Mucosa of descending colon (tissue), 3 donors: Measurements from ENCODE around the gene KRT74. TPM values are rescaled to one million over a fixed set of nuclear protein-coding genes. Genes with fewer than 3 reads are reported as not detected.

Experiments
- ATAC-seq: fragments of 200-7000 bp; cut with Tn5 transposase; one replicate; pipeline ENCODE4 v1.9.1; 2020; ENCODE audit warnings: mild to moderate bottlenecking, moderate library complexity
- DNase-seq, 3 donors: peaks; one replicate each; pipeline ENCODE4 v3.0.0-alpha.2; 2020
- H3K36me3 ChIP-seq: fragments of 200-600 bp; one replicate; pipeline ENCODE4 v1.8.0; 2021; ENCODE audit warnings: low read depth, mild to moderate bottlenecking
- H3K4me1 ChIP-seq: fragments of 200-600 bp; one replicate; pipeline ENCODE4 v1.8.0; 2021; ENCODE audit warnings: low read depth, mild to moderate bottlenecking
- H3K4me3 ChIP-seq: fragments of 200-600 bp; one replicate; pipeline ENCODE4 v1.8.0; 2021; ENCODE audit warnings: mild to moderate bottlenecking
- H3K9me3 ChIP-seq: fragments of 200-600 bp; one replicate; pipeline ENCODE4 v1.8.0; 2021; ENCODE audit warnings: mild to moderate bottlenecking
- CTCF ChIP-seq: fragments of 200-600 bp; IDR thresholded peaks from one replicate; pipeline ENCODE4 v1.8.0; 2022; ENCODE audit warnings: antibody characterized with exemption, mild to moderate bottlenecking
- intact Hi-C, 2 donors: fragments of 100-400 bp; cut with DNase I in 1 of 2; cut with micrococcal nuclease in 1 of 2; formaldehyde crosslinking; loops; one replicate each; pipeline versions ENCODE4 v1.11.0 to v1.11.1; 2022; cut with DNase I, micrococcal nuclease
- total RNA-seq, 3 donors: library from RNA; stranded (reverse); fragmentation: NEBNext Ultra II Directional in 2 of 3; extraction: Animal tissue kit (Norgen Biotek cat#: 25700) in 2 of 3; gene quantifications; one replicate each; pipeline versions ENCODE4 v1.2.1 to v1.2.4, GENCODE V29; 2021 to 2023
- donor health status: DM: no; HTN: no; CAD: no; lungs with moderate emphysema.
- donor health status: DM: no; HTN: no; CAD: no.
- donor health status: DM: no; HTN: yes; CAD: no.

The KRT74 gene
- total RNA-seq, 3 donors from 2014 or later: not detected

GRCh38 chr12:52542157-52542556 lies 31.5 kb downstream of the KRT74 start:
- H3K9me3 ChIP-seq: no peaks in the 10 kb centered on the region
- ATAC-seq: no peak
- DNase-seq: no peak
- H3K4me1 ChIP-seq: no peaks in the 10 kb centered on the region
- no peaks in the 10 kb centered on the region for H3K36me3 ChIP-seq
- H3K4me3 ChIP-seq: no peak overlapping the region
- intact Hi-C loops: no loop called here
- no peak for TF ChIP-seq CTCF

- intact Hi-C loops: no loop called here
- no peak for ATAC-seq
- Histone ChIP-seq H3K9me3 (no peaks in the 10 kb centered on the region), H3K4me1 (no peaks in the 10 kb centered on the region), H3K36me3 (no peaks in the 10 kb centered on the region), H3K4me3 (no peak overlapping the region)
- DNase-seq: no peak
- no peak for TF ChIP-seq CTCF
Observed at GRCh38 chr12:52541709-52542108, 31.9 kb downstream of the KRT74 start.

GRCh38 chr12:52540531-52540930 lies 33.1 kb downstream of the KRT74 start:
- H3K4me1 ChIP-seq: no peaks in the 10 kb centered on the region
- ATAC-seq: no peak
- intact Hi-C loops: no loop called here
- H3K36me3 ChIP-seq: no peaks in the 10 kb centered on the region
- no peak overlapping the region for H3K4me3 ChIP-seq
- H3K9me3 ChIP-seq: no peaks in the 10 kb centered on the region
- no peak for DNase-seq
- TF ChIP-seq CTCF: no peak

- Histone ChIP-seq H3K36me3 (no peaks in the 10 kb centered on the region), H3K4me3 (no peak overlapping the region), H3K9me3 (no peaks in the 10 kb centered on the region), H3K4me1 (no peaks in the 10 kb centered on the region)
- no peak for TF ChIP-seq CTCF
- intact Hi-C loops: no loop called here
- DNase-seq (no peak), ATAC-seq (no peak)
Observed at GRCh38 chr12:52539821-52540173, 33.8 kb downstream of the KRT74 start.

- no peak for TF ChIP-seq CTCF
- Histone ChIP-seq H3K36me3 (no peaks in the 10 kb centered on the region), H3K4me3 (no peak overlapping the region), H3K4me1 (no peaks in the 10 kb centered on the region), H3K9me3 (no peaks in the 10 kb centered on the region)
- no peak for ATAC-seq
- peak in 1 of 3 donors; percentile 6 for DNase-seq
- intact Hi-C loops: no loop called here
Observed at GRCh38 chr12:52539083-52539820, 34.4 kb downstream of the KRT74 start.

- ATAC-seq (no peak), DNase-seq (no peak)
- H3K4me3 ChIP-seq: no peak overlapping the region
- intact Hi-C loops: no loop called here
- TF ChIP-seq CTCF: no peak
- H3K4me1 ChIP-seq: no peaks in the 10 kb centered on the region
- no peaks in the 10 kb centered on the region for H3K9me3 ChIP-seq
- no peaks in the 10 kb centered on the region for H3K36me3 ChIP-seq
Observed at GRCh38 chr12:52537101-52537500, 36.5 kb downstream of the KRT74 start.
